H9 (cell line): ENCODE data around the gene EFCAB5. TPM values are rescaled to one million over a fixed set of nuclear protein-coding genes. Genes with fewer than 3 reads are reported as not detected.

Experiments
- DNase-seq: peaks from one replicate; pipeline ENCODE4 v3.0.0-alpha.2; 2017
- H2AFZ ChIP-seq: one replicate; pipeline ENCODE4 v1.6.1; 2013; ENCODE audit warnings: mild to moderate bottlenecking, low read length, control low read depth, moderate library complexity
- H2AK5ac ChIP-seq: 2 replicates; pipeline ENCODE4 v1.6.1; 2013; ENCODE audit warnings: low read length, control low read depth, mixed read lengths; ENCODE audit not compliant: insufficient read length
- H2BK120ac ChIP-seq: one replicate; pipeline ENCODE4 v1.6.1; 2013; ENCODE audit warnings: low read depth, mild to moderate bottlenecking, low read length, control low read depth, inconsistent platforms; ENCODE audit not compliant: poor library complexity, severe bottlenecking
- H2BK12ac ChIP-seq: 2 replicates; pipeline ENCODE4 v1.6.1; 2013; ENCODE audit warnings: low read length, control low read depth, mixed read lengths, low read depth; ENCODE audit not compliant: insufficient read length
- H2BK15ac ChIP-seq: 2 replicates; pipeline ENCODE4 v1.6.1; 2013; ENCODE audit warnings: low read depth, low read length, control low read depth
- H2BK20ac ChIP-seq: one replicate; pipeline ENCODE4 v1.6.1; 2013; ENCODE audit warnings: low read depth, mild to moderate bottlenecking, low read length, control low read depth, inconsistent platforms; ENCODE audit not compliant: poor library complexity, severe bottlenecking
- H2BK5ac ChIP-seq: 2 replicates; pipeline ENCODE4 v1.6.1; 2013; ENCODE audit warnings: low read length, control low read depth, mixed read lengths; ENCODE audit not compliant: insufficient read length
- H3K14ac ChIP-seq: 2 replicates; pipeline ENCODE4 v1.6.1; 2013; ENCODE audit warnings: low read length, control low read depth; ENCODE audit not compliant: insufficient read depth
- H3K18ac ChIP-seq: 2 replicates; pipeline ENCODE4 v1.6.1; 2013; ENCODE audit warnings: low read depth, mild to moderate bottlenecking, mixed read lengths, low read length, control low read depth; ENCODE audit not compliant: insufficient read length
- H3K23ac ChIP-seq: 2 replicates; pipeline ENCODE4 v1.6.1; 2013; ENCODE audit warnings: low read length, control low read depth, mixed read lengths, low read depth; ENCODE audit not compliant: insufficient read length
- H3K23me2 ChIP-seq: 2 replicates; pipeline ENCODE4 v1.6.1; 2013; ENCODE audit warnings: low read depth, mild to moderate bottlenecking, mixed read lengths, low read length, control low read depth; ENCODE audit not compliant: insufficient read length, poor library complexity, severe bottlenecking
- H3K27ac ChIP-seq: 2 replicates; pipeline ENCODE4 v1.5.1; 2013; ENCODE audit warnings: low read length, control low read depth, mixed read lengths, low read depth; ENCODE audit not compliant: insufficient read length
- H3K27me3 ChIP-seq: 2 replicates; pipeline ENCODE4 v1.6.1; 2013; ENCODE audit warnings: low read length, control low read depth, inconsistent platforms; ENCODE audit not compliant: insufficient read depth
- H3K4ac ChIP-seq: 2 replicates; pipeline ENCODE4 v1.6.1; 2013; ENCODE audit warnings: low read depth, mild to moderate bottlenecking, control low read depth, inconsistent platforms, low read length, moderate library complexity
- H3K4me1 ChIP-seq: 2 replicates; pipeline ENCODE4 v1.6.1; 2013; ENCODE audit warnings: low read length, control low read depth, inconsistent platforms; ENCODE audit not compliant: insufficient read depth
- H3K4me2 ChIP-seq: 2 replicates; pipeline ENCODE4 v1.6.1; 2013; ENCODE audit warnings: low read length, control low read depth, mixed read lengths; ENCODE audit not compliant: insufficient read length, insufficient read depth
- H3K56ac ChIP-seq: 2 replicates; pipeline ENCODE4 v1.6.1; 2013; ENCODE audit warnings: low read depth, mild to moderate bottlenecking, mixed read lengths, low read length, control low read depth; ENCODE audit not compliant: insufficient read length
- H3K79me1 ChIP-seq: 2 replicates; pipeline ENCODE4 v1.6.1; 2013; ENCODE audit warnings: low read depth, mild to moderate bottlenecking, moderate library complexity, low read length, control low read depth, inconsistent platforms; ENCODE audit not compliant: insufficient read depth, poor library complexity, severe bottlenecking
- H3K79me2 ChIP-seq: 2 replicates; pipeline ENCODE4 v1.6.1; 2013; ENCODE audit warnings: low read length, control low read depth, inconsistent platforms; ENCODE audit not compliant: insufficient read depth
- H3K9ac ChIP-seq: 2 replicates; pipeline ENCODE4 v1.6.1; 2013; ENCODE audit warnings: low read length, control low read depth, mixed read lengths; ENCODE audit not compliant: insufficient read length; ENCODE audit errors: extremely low read depth
- H3K9me3 ChIP-seq: one replicate; pipeline ENCODE4 v1.6.1; 2013; ENCODE audit warnings: low read depth, low read length, inconsistent platforms; ENCODE audit not compliant: control insufficient read depth
- H3T11ph ChIP-seq: one replicate; pipeline ENCODE4 v1.6.1; 2013; ENCODE audit warnings: mild to moderate bottlenecking, low read length, control low read depth, inconsistent platforms
- H4K20me1 ChIP-seq: one replicate; pipeline ENCODE4 v1.6.1; 2013; ENCODE audit not compliant: control insufficient read depth, insufficient read length, insufficient read depth
- H4K5ac ChIP-seq: 2 replicates; pipeline ENCODE4 v1.6.1; 2013; ENCODE audit warnings: low read depth, mild to moderate bottlenecking, mixed read lengths, low read length, control low read depth; ENCODE audit not compliant: insufficient read length
- H4K8ac ChIP-seq: replicated peaks from 2 replicates; pipeline ENCODE4 v1.6.1; 2013; ENCODE audit warnings: low read length, control low read depth, mixed read lengths, low read depth; ENCODE audit not compliant: insufficient read length
- H4K91ac ChIP-seq: 2 replicates; pipeline ENCODE4 v1.6.1; 2013; ENCODE audit warnings: low read depth, mild to moderate bottlenecking, moderate library complexity, mixed read lengths, low read length, control low read depth; ENCODE audit not compliant: insufficient read length
- H3K27ac Mint-ChIP-seq, 3 experiments: 2 replicates in 2 of 3; 3 replicates in 1 of 3; pipeline ENCODE4 v1.8.0; 2020 to 2021; ENCODE audit warnings: mixed read lengths in 3 of 3, mild to moderate bottlenecking in 1 of 3, moderate library complexity in 1 of 3
- H3K27me3 Mint-ChIP-seq: 2 replicates; pipeline ENCODE4 v1.8.0; 2021; ENCODE audit warnings: low read depth, mild to moderate bottlenecking, moderate library complexity, mixed read lengths
- H3K36me3 Mint-ChIP-seq, 3 experiments: 2 replicates in 2 of 3; 3 replicates in 1 of 3; pipeline ENCODE4 v1.8.0; 2020 to 2021; ENCODE audit warnings: low read depth in 3 of 3, mixed read lengths in 3 of 3; ENCODE audit not compliant: insufficient read depth in 1 of 3
- H3K4me1 Mint-ChIP-seq, 2 experiments: 2 replicates each; pipeline ENCODE4 v1.8.0; 2020; ENCODE audit warnings: mixed read lengths in 2 of 2
- H3K4me3 Mint-ChIP-seq, 2 experiments: 2 replicates in 1 of 2; 3 replicates in 1 of 2; pipeline ENCODE4 v1.8.0; 2020 to 2021; ENCODE audit warnings: mild to moderate bottlenecking in 2 of 2, mixed read lengths in 2 of 2, moderate library complexity in 1 of 2
- H3K9me3 Mint-ChIP-seq, 2 experiments: 2 replicates in 1 of 2; 3 replicates in 1 of 2; pipeline ENCODE4 v1.8.0; 2020; ENCODE audit warnings: mild to moderate bottlenecking in 2 of 2, mixed read lengths in 2 of 2, moderate library complexity in 1 of 2
- CTCF ChIP-seq: fragments of 200-600 bp; sonication (generic); conservative IDR thresholded peaks from 3 replicates; pipeline ENCODE4 v1.8.0; 2021; ENCODE audit warnings: antibody characterized with exemption, mild to moderate bottlenecking
- WGBS: extraction: QIAGEN DNeasy Blood & Tissue Kit; methylation state at CpG from one replicate; pipeline ENCODE4 v1.1.7; 2013; ENCODE audit warnings: missing lambda C conversion rate, low lambda C conversion rate, mixed read lengths; ENCODE audit not compliant: insufficient read length; ENCODE audit errors: extremely low coverage; 5-methylcytosine and 5-hydroxymethylcytosine counted together
- total RNA-seq: library from RNA; stranded (reverse); gene quantifications from 2 replicates; pipeline ENCODE4 v1.2.1, GENCODE V29; 2021

Gene EFCAB5
- total RNA-seq, 1 experiment from 2014 or later, result not detected

GRCh38 chr17:29905879-29906167 lies 35.6 kb upstream of the EFCAB5 start:
- Histone ChIP-seq H3K14ac (no peak overlapping the region), H3K79me2 (no peaks in the 10 kb centered on the region; the same call in 1 of the 2 replicates), H3K27ac (no peak overlapping the region), H3K18ac (no peak overlapping the region), H3K27me3 (no peaks in the 10 kb centered on the region), H3T11ph (no peak overlapping the region), H3K4me1 (no peaks in the 10 kb centered on the region), H4K8ac (no peak overlapping the region), H3K9me3 (no peaks in the 10 kb centered on the region), H3K56ac (no peak overlapping the region), H3K79me1 (no peaks in the 10 kb centered on the region), H2BK15ac (no peak overlapping the region), H3K4me2 (no peak overlapping the region), H3K23ac (no peak overlapping the region), H3K4ac (no peak overlapping the region), H2AK5ac (no peak overlapping the region), H2BK5ac (no peak overlapping the region), H2BK120ac (no peak overlapping the region), H3K9ac (no peak overlapping the region), H4K91ac (no peak overlapping the region), H4K5ac (no peak overlapping the region), H2BK20ac (no peak overlapping the region), H2AFZ (no peak overlapping the region), H3K23me2 (no peaks in the 10 kb centered on the region), H2BK12ac (no peak overlapping the region), H4K20me1 (no peaks in the 10 kb centered on the region)
- Mint-ChIP-seq H3K4me3 (no peak overlapping the region), H3K36me3 (peaks cover 10 to 16% (median 13%) of the 10 kb centered on the region in 3 experiments), H3K4me1 (no peaks in the 10 kb centered on the region), H3K27ac (no peak overlapping the region), H3K27me3 (peaks cover 1% of the 10 kb centered on the region; the same call in 1 of the 2 replicates), H3K9me3 (peaks cover 16 to 26% of the 10 kb centered on the region in 2 experiments)
- WGBS, result no CpG with 5 or more reads among the region's 3 CpGs
- no peak for DNase-seq
- TF ChIP-seq CTCF, result no peak
